ENCODE measurements around the gene EHF.

Gene EHF

DNA sequence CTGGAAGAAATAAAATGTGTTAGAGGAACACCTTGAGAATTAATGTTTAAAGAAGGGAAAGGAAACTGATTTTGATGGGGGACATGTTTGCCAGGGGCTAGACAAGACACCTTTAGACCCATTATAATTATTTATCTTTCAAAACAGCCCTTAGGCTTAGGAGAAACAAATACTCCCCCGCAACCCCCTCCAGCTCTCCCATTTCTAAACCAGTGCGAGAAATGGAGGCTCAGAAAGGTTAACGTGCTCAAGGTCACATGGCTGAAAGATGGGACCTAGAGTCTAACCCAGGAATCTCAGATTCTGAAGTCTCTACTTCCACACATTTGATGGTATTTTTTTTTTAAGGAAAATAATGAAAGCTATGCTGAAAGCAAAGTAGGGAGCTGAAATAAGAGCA, 18.0 kb downstream of the EHF start:
- no peak for DNase-seq (ENCODE audit: low spot score)
- Mint-ChIP-seq H3K4me3 (no peak overlapping the region), H3K36me3 (ENCODE audit: low read depth) (no peaks in the 10 kb centered on the region), H3K27ac (no peak overlapping the region), H3K4me1 (ENCODE audit: low read depth) (peaks cover 6% of the 10 kb centered on the region), H3K27me3 (ENCODE audit: low read depth) (peaks cover 37% of the 10 kb centered on the region), H3K9me3 (no peaks in the 10 kb centered on the region)

DNA sequence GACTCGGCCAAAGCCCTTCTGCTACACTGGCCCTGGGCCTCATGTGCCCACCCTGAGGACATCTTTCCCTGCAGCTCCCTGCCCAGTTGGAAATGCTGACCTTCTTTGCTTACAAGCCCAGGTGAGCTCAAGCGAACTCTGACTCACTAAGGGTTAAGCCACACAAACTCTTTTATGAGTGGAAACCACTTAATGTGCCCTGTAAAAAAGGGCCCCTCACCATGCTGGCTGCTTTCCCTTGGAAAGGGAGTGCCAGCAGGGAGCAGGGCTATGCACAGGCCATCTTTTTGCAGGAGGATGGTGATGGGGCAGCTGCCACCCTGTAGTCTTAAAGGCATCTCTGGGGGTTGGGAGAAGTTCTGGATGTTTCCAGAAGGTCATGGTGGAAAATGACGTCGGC, 18.7 kb downstream of the EHF start:
- no peaks in the 10 kb centered on the region for H3K36me3 Mint-ChIP-seq (ENCODE audit: low read depth)
- H3K27me3 Mint-ChIP-seq (ENCODE audit: low read depth), result peaks cover 42% of the 10 kb centered on the region
- no peak for DNase-seq (ENCODE audit: low spot score)
- no peaks in the 10 kb centered on the region for H3K9me3 Mint-ChIP-seq
- no peak overlapping the region for H3K27ac Mint-ChIP-seq
- H3K4me1 Mint-ChIP-seq (ENCODE audit: low read depth), result no peaks in the 10 kb centered on the region
- no peak overlapping the region for H3K4me3 Mint-ChIP-seq

DNA sequence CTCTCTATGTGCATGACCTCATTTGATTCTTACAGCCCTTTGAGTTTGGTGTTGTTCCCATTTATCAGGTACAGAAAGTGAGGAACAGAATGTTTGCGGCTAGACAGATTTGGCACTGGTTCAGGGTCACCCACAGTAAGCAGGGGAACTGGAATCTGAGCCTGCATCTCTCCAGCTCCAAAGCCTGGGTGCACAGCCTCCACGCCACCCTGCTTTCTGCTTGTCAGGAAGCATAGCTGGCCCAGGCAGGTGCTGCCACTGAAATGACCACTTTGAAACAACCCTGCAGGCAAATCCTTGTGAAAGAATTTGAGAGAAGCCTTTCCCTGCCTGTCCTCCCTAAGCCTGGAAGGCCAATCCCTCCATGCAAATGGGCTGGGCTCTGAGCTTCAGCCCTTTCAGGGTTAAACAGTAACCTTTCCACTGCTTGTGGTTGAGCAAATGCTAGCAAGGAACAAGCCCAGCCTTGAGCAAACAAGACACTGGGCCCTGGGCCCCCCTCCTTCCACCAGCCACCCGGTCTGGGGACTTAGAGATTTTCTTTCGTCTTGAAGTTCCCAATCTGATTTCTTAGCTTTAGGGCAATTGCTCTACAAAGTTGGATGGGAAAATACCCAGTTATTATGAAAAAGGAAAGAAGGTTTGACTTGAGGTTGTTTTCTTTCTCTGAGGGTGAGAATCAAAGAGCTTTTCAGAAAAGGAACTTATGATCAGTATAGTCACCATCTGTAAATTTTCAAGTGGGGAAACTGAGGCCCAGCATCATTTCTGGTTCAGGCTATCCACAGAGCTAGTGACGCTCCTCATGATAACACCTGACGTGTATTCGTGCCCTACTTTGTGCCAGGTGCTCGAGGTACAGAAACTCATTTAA, 19.4 kb downstream of the EHF start:
- H3K36me3 Mint-ChIP-seq (ENCODE audit: low read depth), result no peaks in the 10 kb centered on the region
- H3K4me3 Mint-ChIP-seq, result no peak overlapping the region
- no peaks in the 10 kb centered on the region for H3K9me3 Mint-ChIP-seq
- H3K27ac Mint-ChIP-seq, result no peak overlapping the region
- no peak for DNase-seq (ENCODE audit: low spot score)
- H3K4me1 Mint-ChIP-seq (ENCODE audit: low read depth), result no peaks in the 10 kb centered on the region
- peaks cover 47% of the 10 kb centered on the region for H3K27me3 Mint-ChIP-seq (ENCODE audit: low read depth)

DNA sequence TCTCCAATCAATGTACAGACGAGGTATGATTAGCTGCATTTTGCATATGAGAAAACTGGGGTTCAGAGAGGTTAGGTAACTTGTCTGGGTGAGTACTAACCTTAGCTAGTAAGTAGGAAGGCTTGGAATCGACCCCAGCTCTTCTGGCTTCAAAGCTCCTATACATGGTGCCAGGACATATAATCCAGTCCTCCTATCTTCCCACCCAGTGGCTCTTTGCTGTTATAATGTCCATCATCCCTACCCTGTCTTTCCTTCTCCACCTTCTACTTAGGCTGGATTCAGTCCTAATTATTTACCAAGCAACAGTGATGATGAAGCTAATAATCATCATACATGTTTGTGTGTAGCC, 20.0 kb downstream of the EHF start:
- peaks cover 53% of the 10 kb centered on the region for H3K27me3 Mint-ChIP-seq (ENCODE audit: low read depth)

DNA sequence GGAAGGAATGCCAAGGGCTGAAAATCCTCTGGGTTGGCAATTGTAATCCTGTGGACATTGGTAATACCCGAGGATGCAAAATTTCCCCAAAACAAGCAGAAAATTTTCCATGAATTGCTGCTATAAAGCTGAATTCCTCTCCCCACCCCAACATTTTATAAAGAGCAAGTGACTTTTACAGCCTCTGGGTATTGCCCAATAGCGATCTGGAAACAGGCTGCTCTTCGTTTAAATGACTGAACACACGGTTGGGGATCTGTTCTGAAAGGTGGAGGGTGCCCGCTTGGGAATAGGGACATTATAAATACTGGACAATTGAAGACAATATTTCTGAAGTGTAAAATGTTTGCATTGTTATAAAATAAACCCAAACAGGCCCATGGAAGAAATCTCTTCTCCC, 20.6 kb downstream of the EHF start:
- no peak for DNase-seq (ENCODE audit: low spot score)
- H3K27me3 Mint-ChIP-seq (ENCODE audit: low read depth), result peaks cover 59% of the 10 kb centered on the region

More for the DNA sequence above, 20.0 kb downstream of the EHF start:
- DNase-seq (ENCODE audit: low spot score), result no peak
- Mint-ChIP-seq H3K36me3 (ENCODE audit: low read depth) (no peaks in the 10 kb centered on the region), H3K27ac (no peak overlapping the region), H3K4me1 (ENCODE audit: low read depth) (no peaks in the 10 kb centered on the region), H3K9me3 (no peaks in the 10 kb centered on the region), H3K4me3 (no peak overlapping the region)

DNA sequence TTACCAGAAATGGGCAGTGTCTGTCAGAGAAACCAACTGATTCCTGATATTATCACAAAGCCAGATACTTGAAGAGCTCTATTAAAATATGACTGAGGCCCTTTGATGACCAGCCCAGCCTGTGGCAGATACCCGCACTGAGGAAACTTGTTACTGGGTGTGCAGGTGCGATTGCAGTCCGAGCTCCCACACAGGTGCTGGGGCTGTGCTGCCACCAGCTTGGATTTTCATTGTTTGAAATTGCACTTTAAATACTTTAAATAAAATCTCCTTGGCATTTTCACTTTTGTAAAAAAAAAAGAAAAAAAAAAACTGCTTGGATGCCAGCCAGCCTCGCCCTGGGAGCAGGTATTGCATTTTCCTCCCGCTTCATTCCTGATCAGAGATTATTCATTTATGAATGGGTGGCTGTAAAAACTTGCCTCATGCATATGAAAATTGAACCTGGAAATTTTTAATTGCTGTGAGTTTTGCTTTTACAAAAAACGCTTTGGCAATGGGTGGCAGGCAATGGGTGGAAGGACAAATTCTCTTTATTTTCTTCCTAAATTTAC, 21.2 kb downstream of the EHF start:
- H3K36me3 Mint-ChIP-seq (ENCODE audit: low read depth), result no peaks in the 10 kb centered on the region
- H3K27me3 Mint-ChIP-seq (ENCODE audit: low read depth), result peaks cover 62% of the 10 kb centered on the region

More for the DNA sequence above, 20.6 kb downstream of the EHF start:
- no peak overlapping the region for H3K27ac Mint-ChIP-seq
- no peaks in the 10 kb centered on the region for H3K9me3 Mint-ChIP-seq
- no peaks in the 10 kb centered on the region for H3K36me3 Mint-ChIP-seq (ENCODE audit: low read depth)
- H3K4me1 Mint-ChIP-seq (ENCODE audit: low read depth), result no peaks in the 10 kb centered on the region
- no peak overlapping the region for H3K4me3 Mint-ChIP-seq

DNA sequence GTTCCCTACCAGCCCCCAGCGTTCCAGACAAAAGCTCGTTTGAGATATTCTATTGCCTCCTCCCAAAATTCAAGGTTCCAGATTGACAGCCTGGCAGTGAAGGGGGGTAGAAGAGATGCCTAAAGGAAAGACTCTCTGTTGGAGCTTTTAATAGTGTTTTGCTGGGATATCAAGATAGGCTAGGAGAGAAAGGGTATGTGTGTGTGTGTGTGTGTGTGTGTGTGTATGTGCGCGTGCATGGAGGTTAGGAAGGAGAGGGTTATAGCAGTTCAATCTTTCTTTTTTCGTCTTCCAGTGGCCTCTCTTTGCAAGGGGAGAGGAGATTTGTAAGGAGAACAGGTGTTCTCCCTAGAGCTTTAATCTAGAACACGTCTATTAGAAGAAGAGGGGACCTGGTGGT, 22.0 kb downstream of the EHF start:
- Mint-ChIP-seq H3K27ac (no peak overlapping the region), H3K9me3 (no peaks in the 10 kb centered on the region), H3K36me3 (ENCODE audit: low read depth) (no peaks in the 10 kb centered on the region), H3K4me3 (no peak overlapping the region), H3K4me1 (ENCODE audit: low read depth) (no peaks in the 10 kb centered on the region), H3K27me3 (ENCODE audit: low read depth) (peaks cover 67% of the 10 kb centered on the region)
- DNase-seq (ENCODE audit: low spot score), result no peak

More for the DNA sequence above, 21.2 kb downstream of the EHF start:
- DNase-seq (ENCODE audit: low spot score), result no peak
- no peak overlapping the region for H3K4me3 Mint-ChIP-seq
- no peaks in the 10 kb centered on the region for H3K4me1 Mint-ChIP-seq (ENCODE audit: low read depth)
- H3K27ac Mint-ChIP-seq, result no peak overlapping the region
- H3K9me3 Mint-ChIP-seq, result no peaks in the 10 kb centered on the region

DNA sequence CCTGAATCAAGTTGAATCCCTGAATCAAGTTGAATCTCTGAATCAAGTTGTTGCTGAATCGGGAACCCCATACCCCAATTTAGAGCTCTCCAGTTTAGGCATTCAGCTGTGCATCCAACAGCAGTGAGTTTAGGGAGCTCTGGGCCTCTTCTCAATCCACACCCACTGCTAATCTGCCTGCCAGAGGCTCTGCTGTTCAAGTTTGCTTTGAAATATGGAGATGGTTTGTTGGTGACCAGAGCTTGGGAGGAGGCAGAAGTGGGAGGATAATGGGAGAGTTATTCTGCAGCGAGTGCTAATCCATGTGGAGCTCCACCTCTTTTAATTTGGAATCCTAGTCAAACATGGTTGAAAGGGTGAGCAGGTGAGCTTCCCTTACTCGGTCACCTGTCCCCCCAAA, 22.4 kb downstream of the EHF start:
- peaks cover 68% of the 10 kb centered on the region for H3K27me3 Mint-ChIP-seq (ENCODE audit: low read depth)
- no peaks in the 10 kb centered on the region for H3K4me1 Mint-ChIP-seq (ENCODE audit: low read depth)
- no peak overlapping the region for H3K27ac Mint-ChIP-seq
- no peaks in the 10 kb centered on the region for H3K36me3 Mint-ChIP-seq (ENCODE audit: low read depth)
- no peak for DNase-seq (ENCODE audit: low spot score)
- H3K4me3 Mint-ChIP-seq, result no peak overlapping the region
- no peaks in the 10 kb centered on the region for H3K9me3 Mint-ChIP-seq

DNA sequence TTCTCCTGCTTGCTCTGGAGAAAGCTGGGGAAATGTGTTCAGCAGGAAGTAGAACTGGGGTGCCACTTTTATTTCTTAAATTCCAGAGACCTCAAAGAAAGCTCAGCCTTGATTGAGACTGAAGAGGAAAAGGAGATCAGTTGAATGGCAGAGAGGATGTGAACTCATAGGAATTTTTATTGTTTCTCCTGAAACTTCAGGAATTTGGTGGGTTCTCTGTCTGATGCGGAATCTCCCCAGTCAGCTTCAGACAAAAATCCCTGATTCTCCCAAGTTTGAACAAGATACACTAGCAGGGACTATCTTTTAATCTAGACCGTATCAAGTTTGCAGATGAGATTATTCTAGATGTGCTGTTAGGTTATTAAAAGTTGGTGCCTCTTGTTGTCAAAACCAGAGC, 23.0 kb downstream of the EHF start:
- Mint-ChIP-seq H3K4me3 (no peak overlapping the region), H3K4me1 (ENCODE audit: low read depth) (no peaks in the 10 kb centered on the region), H3K27ac (no peak overlapping the region), H3K27me3 (ENCODE audit: low read depth) (peaks cover 65% of the 10 kb centered on the region), H3K9me3 (no peaks in the 10 kb centered on the region), H3K36me3 (ENCODE audit: low read depth) (no peaks in the 10 kb centered on the region)
- no peak for DNase-seq (ENCODE audit: low spot score)

DNA sequence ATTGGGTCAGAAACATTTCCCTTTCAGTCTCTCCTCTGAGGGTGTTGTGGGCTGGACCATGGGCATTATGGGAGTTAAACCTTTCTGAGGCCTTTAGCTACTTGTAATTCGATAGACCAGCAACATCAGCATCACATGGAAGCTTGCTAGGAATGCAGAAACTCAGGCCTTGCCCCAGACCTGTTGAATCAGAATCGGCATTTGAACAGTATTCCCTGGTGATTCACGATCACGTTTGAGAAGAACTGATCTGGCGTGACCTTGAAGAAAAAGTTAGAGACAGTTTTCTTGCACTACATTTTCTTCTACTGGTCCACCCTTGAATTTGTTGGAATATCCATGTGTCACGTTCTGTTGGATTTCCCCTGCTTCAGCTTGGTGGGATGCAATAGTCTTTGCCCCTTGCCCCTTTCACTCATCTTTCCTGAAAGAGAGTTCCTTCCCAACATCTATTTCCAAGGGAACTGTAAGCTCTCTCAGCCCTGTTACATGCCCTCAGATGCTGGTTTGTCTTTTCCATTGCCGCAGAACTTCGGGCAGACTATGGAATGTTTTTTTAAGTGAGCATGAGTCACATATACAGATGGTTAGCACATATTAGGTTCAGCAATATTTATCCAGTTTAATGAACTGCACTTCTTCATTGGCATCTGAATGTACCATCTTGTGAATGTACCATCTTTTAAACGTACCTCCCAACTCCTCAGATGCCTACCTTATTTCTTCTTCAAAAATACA, 23.9 kb downstream of the EHF start:
- no peak for DNase-seq (ENCODE audit: low spot score)
- no peaks in the 10 kb centered on the region for H3K9me3 Mint-ChIP-seq
- no peaks in the 10 kb centered on the region for H3K36me3 Mint-ChIP-seq (ENCODE audit: low read depth)
- peaks cover under 1% of the 10 kb centered on the region for H3K4me1 Mint-ChIP-seq (ENCODE audit: low read depth)
- H3K4me3 Mint-ChIP-seq, result no peak overlapping the region
- H3K27ac Mint-ChIP-seq, result no peak overlapping the region
- H3K27me3 Mint-ChIP-seq (ENCODE audit: low read depth), result peaks cover 63% of the 10 kb centered on the region

DNA sequence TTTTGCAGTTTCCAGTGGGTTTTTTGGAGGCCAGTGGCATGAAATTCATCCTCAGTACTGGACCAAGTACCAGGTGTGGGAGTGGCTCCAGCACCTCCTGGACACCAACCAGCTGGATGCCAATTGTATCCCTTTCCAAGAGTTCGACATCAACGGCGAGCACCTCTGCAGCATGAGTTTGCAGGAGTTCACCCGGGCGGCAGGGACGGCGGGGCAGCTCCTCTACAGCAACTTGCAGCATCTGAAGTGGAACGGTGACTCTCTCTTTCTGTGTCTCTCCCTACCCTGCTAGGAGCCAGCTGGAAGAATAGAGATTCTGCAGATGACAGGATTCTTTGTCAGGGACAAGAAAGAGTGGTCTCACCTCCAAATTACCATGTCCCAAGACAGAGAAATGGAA, 25.5 kb downstream of the EHF start:
- H3K27me3 Mint-ChIP-seq (ENCODE audit: low read depth), result peaks cover 56% of the 10 kb centered on the region
- H3K9me3 Mint-ChIP-seq, result no peaks in the 10 kb centered on the region
- H3K36me3 Mint-ChIP-seq (ENCODE audit: low read depth), result no peaks in the 10 kb centered on the region
- peaks cover 12% of the 10 kb centered on the region for H3K4me1 Mint-ChIP-seq (ENCODE audit: low read depth)
- no peak overlapping the region for H3K4me3 Mint-ChIP-seq
- DNase-seq (ENCODE audit: low spot score), result no peak
- H3K27ac Mint-ChIP-seq, result no peak overlapping the region

DNA sequence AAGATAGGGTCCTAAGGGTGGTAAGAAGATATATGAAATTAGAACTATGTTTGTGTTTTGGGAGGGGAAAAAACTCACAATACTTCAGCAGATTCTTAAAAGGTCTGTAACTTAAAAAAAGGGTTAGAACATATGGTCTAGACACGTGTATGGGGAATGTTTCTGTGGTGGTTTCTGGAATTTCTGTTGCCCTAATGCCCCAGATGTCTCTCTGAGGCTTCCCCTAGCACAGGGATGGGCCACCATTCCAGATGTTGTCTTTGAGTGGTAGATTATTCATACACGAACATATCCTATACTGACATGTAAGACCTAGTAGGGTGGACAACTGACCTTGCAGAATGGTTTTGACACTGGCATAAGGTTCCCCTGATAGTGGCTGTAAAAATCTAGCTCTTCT, 26.2 kb downstream of the EHF start:
- Mint-ChIP-seq H3K4me1 (ENCODE audit: low read depth) (peaks cover 15% of the 10 kb centered on the region), H3K27ac (no peak overlapping the region), H3K36me3 (ENCODE audit: low read depth) (no peaks in the 10 kb centered on the region), H3K27me3 (ENCODE audit: low read depth) (peaks cover 59% of the 10 kb centered on the region), H3K9me3 (no peaks in the 10 kb centered on the region), H3K4me3 (no peak overlapping the region)
- DNase-seq (ENCODE audit: low spot score), result no peak

DNA sequence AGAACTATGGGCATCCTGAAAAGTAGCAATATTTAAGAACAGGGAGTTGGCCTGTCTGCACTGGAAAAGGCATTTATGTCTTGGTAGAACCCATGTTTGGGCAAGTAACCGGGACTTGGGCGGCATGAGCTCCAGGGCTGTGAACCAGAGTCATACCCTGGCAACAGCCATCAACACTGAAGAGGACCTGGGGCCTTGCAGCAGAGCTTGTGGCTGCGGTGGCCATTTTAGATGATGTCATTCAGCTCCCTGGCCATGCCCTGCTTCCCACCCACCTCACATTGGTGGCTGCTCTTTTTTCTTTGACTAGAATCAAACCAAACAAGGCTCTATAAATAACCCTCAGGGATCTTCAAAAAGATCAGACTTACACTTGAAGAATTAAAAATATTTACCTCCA, 26.6 kb downstream of the EHF start:
- H3K4me3 Mint-ChIP-seq, result no peak overlapping the region
- H3K36me3 Mint-ChIP-seq (ENCODE audit: low read depth), result no peaks in the 10 kb centered on the region
- no peak overlapping the region for H3K27ac Mint-ChIP-seq
- H3K27me3 Mint-ChIP-seq (ENCODE audit: low read depth), result peaks cover 62% of the 10 kb centered on the region
- DNase-seq (ENCODE audit: low spot score), result no peak
- H3K4me1 Mint-ChIP-seq (ENCODE audit: low read depth), result peaks cover 16% of the 10 kb centered on the region
- H3K9me3 Mint-ChIP-seq, result no peaks in the 10 kb centered on the region

DNA sequence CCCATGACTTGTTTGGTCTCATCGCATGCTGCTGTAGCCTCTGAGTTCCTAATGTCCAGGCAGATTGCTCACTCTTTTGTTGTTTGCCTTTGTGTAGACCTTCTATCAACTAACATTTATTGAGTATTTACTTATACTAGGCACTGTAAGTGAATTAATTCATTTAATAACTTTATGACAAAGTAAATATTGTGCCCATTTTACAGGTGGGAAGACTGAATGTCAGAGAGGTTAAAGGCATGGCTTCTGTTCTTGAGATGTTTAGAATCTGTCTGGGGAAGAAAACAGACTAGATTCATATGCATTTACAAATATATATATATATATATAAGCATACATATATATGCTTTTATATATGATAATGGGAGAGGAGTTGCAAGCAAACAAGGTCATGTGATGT, 27.1 kb downstream of the EHF start:
- no peaks in the 10 kb centered on the region for H3K9me3 Mint-ChIP-seq
- no peak for DNase-seq (ENCODE audit: low spot score)
- H3K36me3 Mint-ChIP-seq (ENCODE audit: low read depth), result no peaks in the 10 kb centered on the region
- no peak overlapping the region for H3K27ac Mint-ChIP-seq
- H3K27me3 Mint-ChIP-seq (ENCODE audit: low read depth), result peaks cover 62% of the 10 kb centered on the region
- peaks cover 17% of the 10 kb centered on the region for H3K4me1 Mint-ChIP-seq (ENCODE audit: low read depth)
- H3K4me3 Mint-ChIP-seq, result no peak overlapping the region

Data from T-helper 2 cell treated with Interferon-gamma antibody and Interleukin-4, amounts not matched to agents 5 μg/mL and 100 μg/mL, for 36 hours (primary cell).